Esophagus muscularis mucosa (tissue), 3 donors: ENCODE measurements around the gene CR1L.

Experiments used
- CTCF ChIP-seq, 3 experiments: fragments of 200-600 bp in 2 of 3; fragments of 450-650 bp in 1 of 3; sonication (generic) in 2 of 3; IDR thresholded peaks; one replicate each; pipeline ENCODE4 v1.5.1; 2017 to 2019; ENCODE audit warnings: antibody characterized with exemption in 3 of 3, mild to moderate bottlenecking in 2 of 3, moderate library complexity in 1 of 3
- POLR2AphosphoS5 ChIP-seq, 2 donors: sonication (generic); formaldehyde crosslinking; IDR thresholded peaks; one replicate each; pipeline ENCODE4 v1.6.1; 2017; ENCODE audit warnings: antibody characterized with exemption in 2 of 2

GRCh38 chr1:207627496-207627895 lies 17.4 kb upstream of the CR1L start:
- TF ChIP-seq POLR2AphosphoS5 (IDR thresholded peaks at IDR 0.05): no peak
- TF ChIP-seq CTCF (IDR thresholded peaks at IDR 0.05): no peak
